Measurements from ENCODE around the gene GPR146.

The GPR146 gene

DNA sequence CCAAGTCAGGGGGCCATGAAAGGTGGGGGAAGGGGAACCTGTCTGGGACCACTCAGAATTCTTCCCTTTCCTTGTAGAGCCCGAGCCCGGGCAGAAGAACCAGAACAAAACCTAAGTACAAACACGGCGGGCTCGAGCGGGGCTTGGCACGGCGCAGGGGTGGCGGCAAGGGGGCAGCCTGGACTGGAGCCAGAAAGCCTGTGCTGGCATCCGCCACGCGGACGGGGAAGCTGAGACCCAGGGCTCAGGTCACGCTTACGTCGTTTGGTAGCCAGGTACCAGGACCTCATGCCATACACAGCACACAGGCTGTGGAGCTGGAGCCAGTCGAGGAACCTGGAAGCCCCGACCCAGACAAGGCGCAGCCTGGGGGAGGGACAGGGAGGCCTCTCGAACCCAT is 37.0 kb downstream of the GPR146 start:
- Histone ChIP-seq H3K9ac (ENCODE audit: low read length) (no peak overlapping the region), H3K27me3 (ENCODE audit: low read length) (no peaks in the 10 kb centered on the region), H3K79me2 (ENCODE audit: insufficient read depth, low read length) (no peaks in the 10 kb centered on the region), H3K9me2 (replicated peaks; ENCODE audit: insufficient read depth, low read length) (no peaks in the 10 kb centered on the region), H2AFZ (ENCODE audit: low read depth, low read length, severe bottlenecking) (no peak overlapping the region), H3F3A (ENCODE audit: insufficient read depth) (peaks cover 7% of the 10 kb centered on the region), H3K36me3 (ENCODE audit: low read length) (no peaks in the 10 kb centered on the region), H3K4me2 (ENCODE audit: low read depth, low read length, poor library complexity, severe bottlenecking) (no peak overlapping the region), H3K9me3 (ENCODE audit: insufficient read depth, low read length) (no peaks in the 10 kb centered on the region), H4K20me1 (ENCODE audit: low read depth, low read length) (0 out of 2 replicates have a peak, but pooled peaks cover 7% of the 10 kb centered on the region), H3K27ac (ENCODE audit: low read depth, low read length) (no peak overlapping the region), H3K4me3 (ENCODE audit: insufficient read depth, low read length, poor library complexity, severe bottlenecking) (no peak overlapping the region)
- no peak for TF ChIP-seq CTCF (IDR thresholded peaks at IDR 0.05; ENCODE audit: insufficient read depth, low read length, poor library complexity, severe bottlenecking)
- no peak for TF ChIP-seq EZH2phosphoT487 (conservative IDR thresholded peaks at IDR 0.05; ENCODE audit: low read length)

DNA sequence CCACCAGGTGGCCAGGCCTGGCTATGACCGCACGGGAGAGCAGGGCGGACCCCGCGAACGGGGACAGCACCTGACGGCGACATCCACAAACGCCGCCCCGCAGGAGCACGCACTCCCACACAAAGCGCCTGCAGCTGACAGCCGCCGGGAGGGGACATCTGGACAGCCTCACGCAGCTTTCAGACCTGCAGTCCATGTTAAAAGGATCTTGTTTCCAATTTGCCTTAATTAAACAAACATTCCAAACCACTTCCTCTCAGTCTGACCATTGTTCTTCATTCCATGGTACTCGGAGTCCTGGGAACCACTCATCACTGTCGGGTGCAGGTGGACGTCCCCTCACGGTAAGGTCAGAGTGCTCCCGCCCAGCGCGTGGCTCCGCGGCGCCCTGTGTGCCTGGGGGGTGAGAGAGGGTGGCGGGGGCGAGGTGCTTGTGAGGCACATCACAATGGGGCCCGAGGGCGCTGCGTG is 37.6 kb downstream of the GPR146 start:
- H2AFZ ChIP-seq (ENCODE audit: low read depth, low read length, severe bottlenecking): no peak overlapping the region
- no peak overlapping the region for H3K9ac ChIP-seq (ENCODE audit: low read length)
- 0 out of 2 replicates have a peak, but pooled peaks cover 7% of the 10 kb centered on the region for H4K20me1 ChIP-seq (ENCODE audit: low read depth, low read length)
- H3F3A ChIP-seq (ENCODE audit: insufficient read depth): peaks cover 9% of the 10 kb centered on the region
- H3K27ac ChIP-seq (ENCODE audit: low read depth, low read length): no peak overlapping the region
- H3K79me2 ChIP-seq (ENCODE audit: insufficient read depth, low read length): no peaks in the 10 kb centered on the region
- no peaks in the 10 kb centered on the region for H3K27me3 ChIP-seq (ENCODE audit: low read length)
- no peak overlapping the region for H3K4me2 ChIP-seq (ENCODE audit: low read depth, low read length, poor library complexity, severe bottlenecking)
- no peak overlapping the region for H3K4me3 ChIP-seq (ENCODE audit: insufficient read depth, low read length, poor library complexity, severe bottlenecking)
- H3K9me3 ChIP-seq (ENCODE audit: insufficient read depth, low read length): no peaks in the 10 kb centered on the region
- TF ChIP-seq CTCF (IDR thresholded peaks at IDR 0.05; ENCODE audit: insufficient read depth, low read length, poor library complexity, severe bottlenecking): no peak
- no peak for TF ChIP-seq EZH2phosphoT487 (conservative IDR thresholded peaks at IDR 0.05; ENCODE audit: low read length)
- no peaks in the 10 kb centered on the region for H3K36me3 ChIP-seq (ENCODE audit: low read length)
- no peaks in the 10 kb centered on the region for H3K9me2 ChIP-seq (replicated peaks; ENCODE audit: insufficient read depth, low read length)

GRCh38 chr7:1083729-1084657 is 39.6 kb downstream of the GPR146 start:
- H3K79me2 ChIP-seq (ENCODE audit: insufficient read depth, low read length): no peaks in the 10 kb centered on the region
- H3K27ac ChIP-seq (ENCODE audit: low read depth, low read length): no peak overlapping the region
- TF ChIP-seq CTCF (IDR thresholded peaks at IDR 0.05; ENCODE audit: insufficient read depth, low read length, poor library complexity, severe bottlenecking) (no peak), EZH2phosphoT487 (conservative IDR thresholded peaks at IDR 0.05; ENCODE audit: low read length) (no peak)

More at GRCh38 chr7:1083729-1084657, 39.6 kb downstream of the GPR146 start:
- H3K9ac ChIP-seq (ENCODE audit: low read length): no peak overlapping the region
- no peaks in the 10 kb centered on the region for H3K9me2 ChIP-seq (replicated peaks; ENCODE audit: insufficient read depth, low read length)
- no peaks in the 10 kb centered on the region for H3K36me3 ChIP-seq (ENCODE audit: low read length)
- H4K20me1 ChIP-seq (ENCODE audit: low read depth, low read length): no peaks in the 10 kb centered on the region; the same call in 1 of the 2 replicates
- no peaks in the 10 kb centered on the region for H3K27me3 ChIP-seq (ENCODE audit: low read length)
- no peak overlapping the region for H3K4me3 ChIP-seq (ENCODE audit: insufficient read depth, low read length, poor library complexity, severe bottlenecking)
- no peaks in the 10 kb centered on the region for H3K9me3 ChIP-seq (ENCODE audit: insufficient read depth, low read length)
- no peak overlapping the region for H3K4me2 ChIP-seq (ENCODE audit: low read depth, low read length, poor library complexity, severe bottlenecking)
- peaks cover 9% of the 10 kb centered on the region for H3F3A ChIP-seq (ENCODE audit: insufficient read depth)
- H2AFZ ChIP-seq (ENCODE audit: low read depth, low read length, severe bottlenecking): no peak overlapping the region
